GM15510 (cell line): Measurements from ENCODE around the gene NRARP.

Experiments
- POLR2A ChIP-seq: IDR thresholded peaks from 3 replicates; pipeline ENCODE4 v1.6.1; 2011; ENCODE audit warnings: borderline replicate concordance; ENCODE audit not compliant: insufficient read length; ENCODE audit errors: extremely low read depth

Gene NRARP

GRCh38 chr9:137306066-137306849 is 4.2 kb upstream of the NRARP start:
- TF ChIP-seq POLR2A: no peak

- no peak for TF ChIP-seq POLR2A
Observed at GRCh38 chr9:137305798-137306065, 3.7 kb upstream of the NRARP start.

GRCh38 chr9:137305060-137305797 is 3.2 kb upstream of the NRARP start:
- TF ChIP-seq POLR2A: no peak

GRCh38 chr9:137304383-137305059 is 2.5 kb upstream of the NRARP start:
- no peak for TF ChIP-seq POLR2A

- TF ChIP-seq POLR2A: no peak
Observed at GRCh38 chr9:137303893-137304382, 1.9 kb upstream of the NRARP start.

GRCh38 chr9:137303151-137303892 is 1.3 kb upstream of the NRARP start:
- no peak for TF ChIP-seq POLR2A

- no peak for TF ChIP-seq POLR2A
Observed at GRCh38 chr9:137302449-137303150, 529 bp upstream of the NRARP start.

- TF ChIP-seq POLR2A: no peak
Observed at GRCh38 chr9:137301081-137301947, 757 bp downstream of the NRARP start.

- TF ChIP-seq POLR2A: no peak
Observed at GRCh38 chr9:137300567-137301080, 1.4 kb downstream of the NRARP start.

- TF ChIP-seq POLR2A: no peak
Observed at GRCh38 chr9:137299938-137300337, 2.1 kb downstream of the NRARP start.

GRCh38 chr9:137299203-137299565 is 2.9 kb downstream of the NRARP start:
- no peak for TF ChIP-seq POLR2A

GRCh38 chr9:137298401-137299202 is 3.5 kb downstream of the NRARP start:
- no peak for TF ChIP-seq POLR2A
